ENCODE data around the gene DTWD1.

DNA sequence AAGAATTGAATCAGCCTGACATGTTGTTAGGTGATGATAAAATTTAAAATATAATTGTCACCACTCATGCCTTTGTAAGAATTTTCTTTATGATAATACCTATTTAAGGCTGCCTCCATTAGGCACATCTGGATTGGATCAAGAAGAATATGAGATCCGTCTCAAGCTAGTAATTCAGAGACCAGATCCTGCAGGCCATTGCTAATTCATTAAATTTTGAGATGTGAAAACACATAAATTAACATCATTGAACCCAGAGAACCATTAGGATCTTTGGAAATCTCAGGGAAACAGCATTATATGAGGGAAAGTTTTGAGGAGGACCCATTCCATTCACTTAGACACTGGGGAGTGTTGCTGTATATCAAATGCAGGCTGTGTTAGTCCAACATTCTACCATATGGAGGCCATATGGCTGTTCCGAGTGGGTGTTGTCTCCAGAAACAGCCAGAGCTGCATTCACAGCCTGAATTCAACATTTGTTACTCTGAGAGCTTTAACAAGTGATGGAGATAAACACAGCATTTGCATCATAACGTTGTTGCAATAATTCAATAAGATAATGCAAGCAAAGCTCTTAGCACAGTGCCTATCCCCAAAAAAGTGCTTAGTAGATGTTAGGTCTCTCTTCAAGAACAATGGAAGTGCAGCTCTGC, 67.4 kb downstream of the DTWD1 start:
- TF ChIP-seq, protein P1, sequence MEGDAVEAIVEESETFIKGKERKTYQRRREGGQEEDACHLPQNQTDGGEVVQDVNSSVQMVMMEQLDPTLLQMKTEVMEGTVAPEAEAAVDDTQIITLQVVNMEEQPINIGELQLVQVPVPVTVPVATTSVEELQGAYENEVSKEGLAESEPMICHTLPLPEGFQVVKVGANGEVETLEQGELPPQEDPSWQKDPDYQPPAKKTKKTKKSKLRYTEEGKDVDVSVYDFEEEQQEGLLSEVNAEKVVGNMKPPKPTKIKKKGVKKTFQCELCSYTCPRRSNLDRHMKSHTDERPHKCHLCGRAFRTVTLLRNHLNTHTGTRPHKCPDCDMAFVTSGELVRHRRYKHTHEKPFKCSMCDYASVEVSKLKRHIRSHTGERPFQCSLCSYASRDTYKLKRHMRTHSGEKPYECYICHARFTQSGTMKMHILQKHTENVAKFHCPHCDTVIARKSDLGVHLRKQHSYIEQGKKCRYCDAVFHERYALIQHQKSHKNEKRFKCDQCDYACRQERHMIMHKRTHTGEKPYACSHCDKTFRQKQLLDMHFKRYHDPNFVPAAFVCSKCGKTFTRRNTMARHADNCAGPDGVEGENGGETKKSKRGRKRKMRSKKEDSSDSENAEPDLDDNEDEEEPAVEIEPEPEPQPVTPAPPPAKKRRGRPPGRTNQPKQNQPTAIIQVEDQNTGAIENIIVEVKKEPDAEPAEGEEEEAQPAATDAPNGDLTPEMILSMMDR (conservative IDR thresholded peaks at IDR 0.05) = no peak
- TF ChIP-seq EZH2 (IDR thresholded peaks at IDR 0.05; ENCODE audit: low read depth) = no peak
